B cell (primary cell): ENCODE measurements around the gene ARL5A. TPM values are rescaled to one million over a fixed set of nuclear protein-coding genes. Genes with fewer than 3 reads are reported as not detected.

Experiments
- ATAC-seq: fragments of 200-7000 bp; cut with Tn5 transposase; one replicate; pipeline ENCODE4 v1.10.0; 2021; ENCODE audit warnings: low read depth, mild to moderate bottlenecking, moderate number of reproducible peaks, moderate library complexity
- CTCF ChIA-PET: fragments of 350-600 bp; sonication (Branson Sonifier 250); formaldehyde crosslinking; loops from one replicate; lab custom pipeline; 2021; ENCODE audit warnings: antibody characterized with exemption, inconsistent platforms; lab: Charles Lee
- POLR2A ChIA-PET: fragments of 350-600 bp; sonication (Branson Sonifier 250); formaldehyde crosslinking; loops from one replicate; lab custom pipeline; 2021; ENCODE audit warnings: antibody characterized with exemption; lab: Charles Lee
- DNase-seq: peaks from one replicate; pipeline ENCODE4 v3.0.0; 2013
- H2AFZ ChIP-seq: 2 replicates; pipeline ENCODE4 v1.6.1; 2012; ENCODE audit warnings: mild to moderate bottlenecking, low read depth, low read length; ENCODE audit not compliant: insufficient read depth, poor library complexity, severe bottlenecking
- H3K27ac ChIP-seq, 2 donors: 1 replicate in 1 of 2; 2 replicates in 1 of 2; pipeline ENCODE4 v1.5.1; 2012 to 2013; ENCODE audit warnings: low read length in 2 of 2, mild to moderate bottlenecking in 2 of 2, moderate library complexity in 1 of 2
- H3K27me3 ChIP-seq, 4 experiments: fragments of 200-600 bp in 1 of 4; sonication (generic) in 1 of 4; replicated peaks in 1 of 4; 1 replicate in 2 of 4; 2 replicates in 2 of 4; pipeline versions ENCODE4 v1.6.1 to v1.7.0; 2013 to 2016; ENCODE audit warnings: low read length in 3 of 4, mild to moderate bottlenecking in 2 of 4, mixed read lengths in 1 of 4, moderate library complexity in 1 of 4; ENCODE audit not compliant: insufficient read depth in 4 of 4, control insufficient read depth in 3 of 4; ENCODE audit errors: control extremely low read depth in 1 of 4
- H3K36me3 ChIP-seq, 2 experiments: replicated peaks in 1 of 2; 1 replicate in 1 of 2; 2 replicates in 1 of 2; pipeline versions ENCODE4 v1.6.1 to v1.7.1; 2013; ENCODE audit warnings: low read length in 1 of 2; ENCODE audit not compliant: insufficient read depth in 2 of 2, control insufficient read depth in 1 of 2; ENCODE audit errors: control extremely low read depth in 1 of 2, extremely low read depth in 1 of 2
- H3K4me1 ChIP-seq, 2 donors: fragments of 200-600 bp in 1 of 2; sonication (generic) in 1 of 2; 1 replicate in 1 of 2; 2 replicates in 1 of 2; pipeline versions ENCODE4 v1.5.1 to v1.6.1; 2013 to 2017; ENCODE audit warnings: low read length in 2 of 2; ENCODE audit not compliant: control insufficient read depth in 2 of 2, insufficient read depth in 2 of 2
- H3K4me2 ChIP-seq: replicated peaks from 2 replicates; pipeline ENCODE3; 2012; ENCODE audit warnings: mild to moderate bottlenecking, low read depth, low read length; ENCODE audit not compliant: poor library complexity, severe bottlenecking
- H3K4me3 ChIP-seq, 5 experiments: fragments of 200-600 bp in 1 of 5; sonication (generic) in 1 of 5; 1 replicate in 3 of 5; 2 replicates in 2 of 5; pipeline versions ENCODE4 v1.5.1 to v1.7.0; 2011 to 2016; ENCODE audit warnings: low read length in 4 of 5, mild to moderate bottlenecking in 4 of 5, low read depth in 2 of 5, control low read depth in 1 of 5, moderate library complexity in 1 of 5; ENCODE audit not compliant: insufficient read depth in 1 of 5; ENCODE audit errors: control extremely low read depth in 1 of 5, extremely low read depth in 1 of 5
- H3K79me2 ChIP-seq: fragments of 200-600 bp; sonication (generic); one replicate; pipeline ENCODE4 v1.6.0; 2016; ENCODE audit warnings: low read length; ENCODE audit not compliant: control insufficient read depth, insufficient read depth
- H3K9ac ChIP-seq: fragments of 200-600 bp; sonication (generic); 2 replicates; pipeline ENCODE4 v1.6.1; 2017; ENCODE audit warnings: mild to moderate bottlenecking, low read length, moderate library complexity
- H3K9me3 ChIP-seq, 3 donors: one replicate each; pipeline versions ENCODE4 v1.6.1 to v1.7.1; 2013; ENCODE audit warnings: low read length in 2 of 3; ENCODE audit not compliant: control insufficient read depth in 2 of 3, insufficient read depth in 1 of 3; ENCODE audit errors: control extremely low read depth in 1 of 3
- H4K20me1 ChIP-seq: 2 replicates; pipeline ENCODE4 v1.6.0; 2012; ENCODE audit warnings: mild to moderate bottlenecking, low read length; ENCODE audit not compliant: insufficient read depth, control insufficient read depth, poor library complexity, severe bottlenecking
- H3K27ac Mint-ChIP-seq: one replicate; pipeline ENCODE4 v1.8.0; 2021; ENCODE audit warnings: mixed read lengths
- H3K27me3 Mint-ChIP-seq: one replicate; pipeline ENCODE4 v1.8.0; 2021; ENCODE audit warnings: mixed read lengths
- H3K4me1 Mint-ChIP-seq: one replicate; pipeline ENCODE4 v1.8.0; 2021; ENCODE audit warnings: mixed read lengths
- H3K4me3 Mint-ChIP-seq: one replicate; pipeline ENCODE4 v1.8.0; 2021; ENCODE audit warnings: mixed read lengths
- H3K9me3 Mint-ChIP-seq: one replicate; pipeline ENCODE4 v1.8.0; 2022; ENCODE audit warnings: mixed read lengths; ENCODE audit not compliant: insufficient read depth
- EZH2 ChIP-seq: IDR thresholded peaks from 2 replicates; pipeline ENCODE4 v1.6.1; 2012; ENCODE audit warnings: borderline replicate concordance, low read depth, mild to moderate bottlenecking, moderate library complexity, low read length; ENCODE audit not compliant: insufficient read depth, poor library complexity, severe bottlenecking
- WGBS: methylation state at CpG from one replicate; pipeline ENCODE4 v1.1.5; 2013; ENCODE audit warnings: missing lambda C conversion rate; ENCODE audit not compliant: insufficient coverage; 5-methylcytosine and 5-hydroxymethylcytosine counted together
- intact Hi-C: fragments of 100-400 bp; cut with micrococcal nuclease; formaldehyde crosslinking; loops from one replicate; pipeline ENCODE4 v1.10.0; 2022
- polyA plus RNA-seq: library from polyadenylated mRNA; depleted of rRNA; stranded (reverse); fragments of >200 nt; gene quantifications from 2 replicates; pipeline ENCODE4 v1.2.3, GENCODE V29; 2012
- total RNA-seq, 2 donors: library from RNA; stranded (reverse); fragments of 120-200 nt in 1 of 2; gene quantifications; 1 replicate in 1 of 2; 2 replicates in 1 of 2; pipeline versions ENCODE4 v1.2.3 to v1.2.4, GENCODE V29; 2013 to 2022
- TF ChIP-seq, protein P1 (sequence below): fragments of 200-600 bp; IDR thresholded peaks from one replicate; pipeline ENCODE4 v1.8.0; 2022; ENCODE audit warnings: antibody characterized with exemption, mild to moderate bottlenecking

ARL5A gene
- total and polyA plus RNA-seq, 2 donors (not counting 1 experiment from before 2014, with no cell fraction given): 18.2 to 54.1 TPM

DNA sequence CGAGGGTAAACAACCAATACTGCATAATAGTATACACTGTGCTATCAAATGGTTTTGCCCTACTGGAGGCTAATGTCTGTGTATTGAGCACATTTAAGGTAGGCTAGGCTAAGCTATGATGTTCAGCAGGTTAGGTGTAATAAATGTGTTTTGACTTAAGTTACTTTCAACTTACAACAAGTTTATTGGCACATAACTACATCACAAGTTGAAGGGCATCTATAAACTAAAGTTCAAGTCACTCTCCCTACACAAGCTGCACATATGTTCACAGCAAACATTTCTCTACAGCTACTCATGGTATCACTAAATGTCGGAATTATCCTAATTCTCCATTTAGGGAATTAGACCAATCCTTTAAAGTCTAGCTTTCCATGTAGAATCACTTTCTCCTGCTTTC lies 11.4 kb downstream of the ARL5A start:
- Histone ChIP-seq H3K79me2 (peaks cover 59% of the 10 kb centered on the region), H3K4me2 (no peak overlapping the region), H3K4me1 (no peaks in the 10 kb centered on the region), H3K9ac (no peak overlapping the region), H2AFZ (no peak overlapping the region), H3K4me3 (no peak overlapping the region), H3K27ac (no peak overlapping the region), H3K9me3 (no peaks in the 10 kb centered on the region), H3K36me3 (peaks cover 4 to 40% of the 10 kb centered on the region in 2 experiments), H4K20me1 (peaks cover 51% of the 10 kb centered on the region), H3K27me3 (no peaks in the 10 kb centered on the region)
- peaks cover 18% of the 10 kb centered on the region for H3K4me1 Mint-ChIP-seq
- no CpG with 5 or more reads among the region's 2 CpGs for WGBS
- no peak for DNase-seq
- H3K27me3 Mint-ChIP-seq: no peaks in the 10 kb centered on the region
- ChIA-PET CTCF (interaction anchor here (1.1 to 1.4 kb wide), 4 partner anchors 9 to 46 kb away, joined by 3 to 10 read pairs (median 4); no protein-coding TSS in a partner anchor), POLR2A (no interaction called here)
- H3K9me3 Mint-ChIP-seq: no peaks in the 10 kb centered on the region
- no peak overlapping the region for H3K4me3 Mint-ChIP-seq
- intact Hi-C loops: no loop called here
- TF ChIP-seq, protein P1, sequence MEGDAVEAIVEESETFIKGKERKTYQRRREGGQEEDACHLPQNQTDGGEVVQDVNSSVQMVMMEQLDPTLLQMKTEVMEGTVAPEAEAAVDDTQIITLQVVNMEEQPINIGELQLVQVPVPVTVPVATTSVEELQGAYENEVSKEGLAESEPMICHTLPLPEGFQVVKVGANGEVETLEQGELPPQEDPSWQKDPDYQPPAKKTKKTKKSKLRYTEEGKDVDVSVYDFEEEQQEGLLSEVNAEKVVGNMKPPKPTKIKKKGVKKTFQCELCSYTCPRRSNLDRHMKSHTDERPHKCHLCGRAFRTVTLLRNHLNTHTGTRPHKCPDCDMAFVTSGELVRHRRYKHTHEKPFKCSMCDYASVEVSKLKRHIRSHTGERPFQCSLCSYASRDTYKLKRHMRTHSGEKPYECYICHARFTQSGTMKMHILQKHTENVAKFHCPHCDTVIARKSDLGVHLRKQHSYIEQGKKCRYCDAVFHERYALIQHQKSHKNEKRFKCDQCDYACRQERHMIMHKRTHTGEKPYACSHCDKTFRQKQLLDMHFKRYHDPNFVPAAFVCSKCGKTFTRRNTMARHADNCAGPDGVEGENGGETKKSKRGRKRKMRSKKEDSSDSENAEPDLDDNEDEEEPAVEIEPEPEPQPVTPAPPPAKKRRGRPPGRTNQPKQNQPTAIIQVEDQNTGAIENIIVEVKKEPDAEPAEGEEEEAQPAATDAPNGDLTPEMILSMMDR: no peak
- no peak for TF ChIP-seq EZH2
- ATAC-seq: no peak
- H3K27ac Mint-ChIP-seq: no peak overlapping the region

DNA sequence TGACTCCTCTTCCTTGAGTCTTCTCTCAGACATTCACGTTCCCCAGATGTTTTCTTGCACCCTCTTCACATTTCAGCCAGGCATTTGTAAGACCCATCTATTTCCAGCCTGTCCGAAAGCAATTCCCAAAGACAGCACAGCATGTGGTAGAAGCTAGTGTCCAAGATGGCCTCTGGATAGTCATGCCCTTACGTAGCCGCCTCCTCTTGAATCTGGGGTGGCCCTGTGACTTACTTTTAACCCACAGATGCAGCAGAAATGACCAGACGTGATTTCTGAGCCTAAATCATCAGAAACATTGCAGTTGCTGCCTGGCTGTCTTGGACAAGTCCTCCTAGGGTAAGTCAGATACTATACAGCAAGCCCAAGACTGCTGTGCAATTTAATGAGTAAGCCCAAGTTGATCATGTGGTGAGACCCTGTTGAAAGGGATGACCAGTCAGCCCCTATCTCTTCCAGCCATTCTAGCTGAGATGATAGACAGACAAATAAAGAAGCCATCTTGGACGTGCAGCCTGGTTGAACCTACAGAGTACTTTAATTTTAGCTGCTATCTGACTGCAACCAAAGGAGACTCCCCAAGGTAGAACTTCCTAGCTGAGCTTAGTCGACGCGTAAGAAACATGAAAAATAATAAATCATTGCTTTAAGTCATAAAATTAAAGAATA lies 12.3 kb downstream of the ARL5A start:
- WGBS: 96% methylated on average over 5 of the region's 9 CpGs
- ATAC-seq (no peak), DNase-seq (no peak)
- Histone ChIP-seq H3K4me3 (no peak overlapping the region), H2AFZ (no peak overlapping the region), H3K27me3 (no peaks in the 10 kb centered on the region), H3K9ac (no peak overlapping the region), H3K27ac (no peak overlapping the region), H4K20me1 (peaks cover 46% of the 10 kb centered on the region), H3K36me3 (peaks cover 5 to 46% of the 10 kb centered on the region in 2 experiments), H3K4me2 (no peak overlapping the region), H3K4me1 (no peaks in the 10 kb centered on the region), H3K79me2 (peaks cover 51% of the 10 kb centered on the region), H3K9me3 (peaks cover 1 to 5% (median 4%) of the 10 kb centered on the region in 3 donors)
- intact Hi-C loops: no loop called here
- peaks cover 12% of the 10 kb centered on the region for H3K4me1 Mint-ChIP-seq
- H3K9me3 Mint-ChIP-seq: no peaks in the 10 kb centered on the region
- CTCF ChIA-PET: interaction anchor here (0.8 to 1.4 kb wide), 3 partner anchors 8 to 210 kb away, joined by 3 to 10 read pairs (median 4); no protein-coding TSS in a partner anchor
- POLR2A ChIA-PET: no interaction called here
- no peak overlapping the region for H3K27ac Mint-ChIP-seq
- no peaks in the 10 kb centered on the region for H3K27me3 Mint-ChIP-seq
- H3K4me3 Mint-ChIP-seq: no peak overlapping the region
- TF ChIP-seq, protein P1: no peak
- TF ChIP-seq EZH2: no peak
